SH-SY5Y (cell line): ENCODE measurements around the gene MAP7D2.

ENCODE experiments used
- GATA2 ChIP-seq: IDR thresholded peaks from 2 replicates; pipeline ENCODE4 v1.6.1; 2011; ENCODE audit warnings: mild to moderate bottlenecking, low read depth, low read length
- GATA3 ChIP-seq: IDR thresholded peaks from 2 replicates; pipeline ENCODE4 v1.6.1; 2011; ENCODE audit warnings: low read depth, mild to moderate bottlenecking, low read length, moderate library complexity

- no peak for TF ChIP-seq GATA2
- no peak for TF ChIP-seq GATA3
Measured at GRCh38 chrX:20063716-20064351, 52.9 kb downstream of the MAP7D2 start.
